HepG2 (cell line): ENCODE data around the gene CKAP2. TPM values are rescaled to one million over a fixed set of nuclear protein-coding genes. Genes with fewer than 3 reads are reported as not detected.

Experiments used
- BRCA1 ChIP-seq: sonication (generic); formaldehyde crosslinking; IDR thresholded peaks from 2 replicates; pipeline ENCODE4 v1.4.0; 2020; ENCODE audit warnings: missing genetic modification reagents
- CCAR2 ChIP-seq: fragments of 200-400 bp; formaldehyde crosslinking; optimal IDR thresholded peaks from 2 replicates; pipeline ENCODE3; 2018; ENCODE audit warnings: low read depth, mild to moderate bottlenecking, low read length, moderate library complexity
- FOXM1 ChIP-seq: sonication (generic); formaldehyde crosslinking; IDR thresholded peaks from 2 replicates; pipeline ENCODE4 v1.5.0; 2020; ENCODE audit warnings: missing genetic modification reagents
- HMG20B ChIP-seq: conservative IDR thresholded peaks from 2 replicates; pipeline ENCODE4 v1.6.1; 2016; ENCODE audit warnings: missing genetic modification reagents, missing compliant biosample characterization
- IRF2 ChIP-seq: IDR thresholded peaks from 2 replicates; pipeline ENCODE4 v1.6.1; 2018; ENCODE audit warnings: missing genetic modification reagents, missing compliant biosample characterization
- NFYB ChIP-seq: sonication (generic); formaldehyde crosslinking; IDR thresholded peaks from 2 replicates; pipeline ENCODE4 v1.4.0; 2020; ENCODE audit warnings: missing genetic modification reagents
- NR2F1 ChIP-seq, 2 experiments: fragments of 450-650 bp in 1 of 2; formaldehyde crosslinking in 1 of 2; IDR thresholded peaks; 2 replicates each; pipeline versions ENCODE4 v1.5.0 to v1.6.1; 2016 to 2020; ENCODE audit warnings: mild to moderate bottlenecking in 1 of 2, missing compliant biosample characterization in 1 of 2, missing genetic modification reagents in 1 of 2, moderate library complexity in 1 of 2
- NR2F2 ChIP-seq: IDR thresholded peaks from 2 replicates; pipeline ENCODE4 v1.6.1; 2012; ENCODE audit warnings: low read depth, inconsistent platforms, borderline replicate concordance
- POLR2A ChIP-seq, 2 experiments: IDR thresholded peaks; 2 replicates each; pipeline ENCODE4 v1.6.1; 2011; ENCODE audit warnings: low read depth in 2 of 2, low read length in 2 of 2, mild to moderate bottlenecking in 1 of 2, moderate library complexity in 1 of 2; ENCODE audit not compliant: insufficient read depth in 1 of 2
- SMC3 ChIP-seq: IDR thresholded peaks from 2 replicates; pipeline ENCODE4 v1.6.1; 2011; ENCODE audit warnings: low read length, improper control_type of control experiment
- SP2 ChIP-seq: sonication (generic); formaldehyde crosslinking; IDR thresholded peaks from 2 replicates; pipeline ENCODE4 v1.5.1; 2020; ENCODE audit warnings: mild to moderate bottlenecking, missing genetic modification reagents
- SUZ12 ChIP-seq: fragments of 150-350 bp; IDR thresholded peaks from 2 replicates; pipeline ENCODE4 v1.6.1; 2014; ENCODE audit warnings: low read depth, low read length
- ZNF24 ChIP-seq: fragments of 450-650 bp; IDR thresholded peaks from 2 replicates; pipeline ENCODE4 v1.6.1; 2017; ENCODE audit warnings: antibody characterized with exemption, mild to moderate bottlenecking
- ZNF558 ChIP-seq: sonication (generic); formaldehyde crosslinking; IDR thresholded peaks from 2 replicates; pipeline ENCODE4 v1.9.0; 2022; ENCODE audit warnings: mild to moderate bottlenecking, missing genetic modification reagents, borderline replicate concordance
- ZNF563 ChIP-seq: sonication (generic); formaldehyde crosslinking; IDR thresholded peaks from 2 replicates; pipeline ENCODE4 v1.8.0; 2022; ENCODE audit warnings: mild to moderate bottlenecking, moderate library complexity, missing genetic modification reagents
- ZNF841 ChIP-seq: sonication (generic); formaldehyde crosslinking; IDR thresholded peaks from 2 replicates; pipeline ENCODE4 v1.8.1; 2023; ENCODE audit warnings: missing genetic modification reagents, borderline replicate concordance
- ZNF891 ChIP-seq: sonication (generic); formaldehyde crosslinking; IDR thresholded peaks from 2 replicates; pipeline ENCODE4 v1.5.0; 2020; ENCODE audit warnings: mild to moderate bottlenecking, missing genetic modification reagents
- polyA plus RNA-seq, 8 experiments: library from polyadenylated mRNA; depleted of rRNA in 3 of 8; stranded (reverse) in 7 of 8; unstranded in 1 of 8; fragments of >200 nt; fragmentation: Illumina TruSeq in 4 of 8; extraction: Trizol in 4 of 8; gene quantifications; 2 replicates each; pipeline versions ENCODE4 v1.2.1 to v1.2.3, GENCODE V29; 2011 to 2016; ENCODE audit warnings: low read depth in 4 of 8, missing spikeins in 1 of 8, mixed read lengths in 1 of 8; ENCODE audit not compliant: insufficient read depth in 1 of 8
- total RNA-seq, 5 experiments: library from RNA; depleted of rRNA; stranded (reverse); fragments of >200 nt; fragmentation: Illumina TruSeq; extraction: Trizol; gene quantifications; 2 replicates each; pipeline ENCODE4 v1.2.3, GENCODE V29; 2016; ENCODE audit warnings: low read depth in 1 of 5
- TF ChIP-seq, protein P1 (sequence below): IDR thresholded peaks from 2 replicates; pipeline ENCODE4 v1.6.1; 2016; ENCODE audit warnings: low read depth, missing genetic modification reagents, missing compliant biosample characterization
- TF ChIP-seq, protein P2 (sequence below): IDR thresholded peaks from 2 replicates; pipeline ENCODE4 v1.6.1; 2016; ENCODE audit warnings: low read depth, borderline replicate concordance
- TF ChIP-seq, protein P3 (sequence below): sonication (generic); formaldehyde crosslinking; IDR thresholded peaks from 2 replicates; pipeline ENCODE4 v1.8.0; 2023; ENCODE audit warnings: mild to moderate bottlenecking, missing genetic modification reagents
- TF ChIP-seq, protein P4 (sequence below): sonication (generic); formaldehyde crosslinking; IDR thresholded peaks from 2 replicates; pipeline ENCODE4 v1.8.0; 2022; ENCODE audit warnings: mild to moderate bottlenecking, missing genetic modification reagents, moderate library complexity
- TF ChIP-seq, protein P5 (sequence below): sonication (generic); formaldehyde crosslinking; conservative IDR thresholded peaks from 2 replicates; pipeline ENCODE4 v1.4.0; 2020; ENCODE audit warnings: missing genetic modification reagents

Gene CKAP2
- total and polyA plus RNA-seq, 2 of the 13 experiments (the other 11 are each of a cell fraction or from before 2014, with no cell fraction given): 6.7 to 40.3 TPM

DNA sequence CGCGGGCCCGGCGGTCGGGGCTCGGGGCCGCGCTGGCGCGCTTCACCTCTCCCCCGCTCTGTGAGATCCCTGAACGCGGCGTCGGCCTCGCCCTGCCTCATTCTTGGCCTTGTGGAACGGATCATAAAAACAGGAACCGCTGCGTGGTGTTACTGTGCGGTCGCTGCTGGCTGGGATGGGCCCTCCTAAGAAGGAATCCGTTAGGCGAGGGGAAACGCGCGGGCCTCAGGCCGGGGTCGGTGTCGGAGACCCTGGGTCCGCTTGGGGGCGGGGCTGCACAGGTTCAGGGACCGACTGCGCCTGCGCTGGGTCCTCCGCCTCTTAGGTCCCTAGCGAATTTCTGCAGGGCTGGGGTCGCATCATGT is 381 bp downstream of the CKAP2 start (continued):
- TF ChIP-seq, protein P1, sequence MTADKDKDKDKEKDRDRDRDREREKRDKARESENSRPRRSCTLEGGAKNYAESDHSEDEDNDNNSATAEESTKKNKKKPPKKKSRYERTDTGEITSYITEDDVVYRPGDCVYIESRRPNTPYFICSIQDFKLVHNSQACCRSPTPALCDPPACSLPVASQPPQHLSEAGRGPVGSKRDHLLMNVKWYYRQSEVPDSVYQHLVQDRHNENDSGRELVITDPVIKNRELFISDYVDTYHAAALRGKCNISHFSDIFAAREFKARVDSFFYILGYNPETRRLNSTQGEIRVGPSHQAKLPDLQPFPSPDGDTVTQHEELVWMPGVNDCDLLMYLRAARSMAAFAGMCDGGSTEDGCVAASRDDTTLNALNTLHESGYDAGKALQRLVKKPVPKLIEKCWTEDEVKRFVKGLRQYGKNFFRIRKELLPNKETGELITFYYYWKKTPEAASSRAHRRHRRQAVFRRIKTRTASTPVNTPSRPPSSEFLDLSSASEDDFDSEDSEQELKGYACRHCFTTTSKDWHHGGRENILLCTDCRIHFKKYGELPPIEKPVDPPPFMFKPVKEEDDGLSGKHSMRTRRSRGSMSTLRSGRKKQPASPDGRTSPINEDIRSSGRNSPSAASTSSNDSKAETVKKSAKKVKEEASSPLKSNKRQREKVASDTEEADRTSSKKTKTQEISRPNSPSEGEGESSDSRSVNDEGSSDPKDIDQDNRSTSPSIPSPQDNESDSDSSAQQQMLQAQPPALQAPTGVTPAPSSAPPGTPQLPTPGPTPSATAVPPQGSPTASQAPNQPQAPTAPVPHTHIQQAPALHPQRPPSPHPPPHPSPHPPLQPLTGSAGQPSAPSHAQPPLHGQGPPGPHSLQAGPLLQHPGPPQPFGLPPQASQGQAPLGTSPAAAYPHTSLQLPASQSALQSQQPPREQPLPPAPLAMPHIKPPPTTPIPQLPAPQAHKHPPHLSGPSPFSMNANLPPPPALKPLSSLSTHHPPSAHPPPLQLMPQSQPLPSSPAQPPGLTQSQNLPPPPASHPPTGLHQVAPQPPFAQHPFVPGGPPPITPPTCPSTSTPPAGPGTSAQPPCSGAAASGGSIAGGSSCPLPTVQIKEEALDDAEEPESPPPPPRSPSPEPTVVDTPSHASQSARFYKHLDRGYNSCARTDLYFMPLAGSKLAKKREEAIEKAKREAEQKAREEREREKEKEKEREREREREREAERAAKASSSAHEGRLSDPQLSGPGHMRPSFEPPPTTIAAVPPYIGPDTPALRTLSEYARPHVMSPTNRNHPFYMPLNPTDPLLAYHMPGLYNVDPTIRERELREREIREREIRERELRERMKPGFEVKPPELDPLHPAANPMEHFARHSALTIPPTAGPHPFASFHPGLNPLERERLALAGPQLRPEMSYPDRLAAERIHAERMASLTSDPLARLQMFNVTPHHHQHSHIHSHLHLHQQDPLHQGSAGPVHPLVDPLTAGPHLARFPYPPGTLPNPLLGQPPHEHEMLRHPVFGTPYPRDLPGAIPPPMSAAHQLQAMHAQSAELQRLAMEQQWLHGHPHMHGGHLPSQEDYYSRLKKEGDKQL: no peak
- TF ChIP-seq NR2F2: peak; percentile 26; the same call in 1 of the 2 replicates
- TF ChIP-seq NR2F1 (CRISPR knock-in tag; IDR thresholded peaks at IDR 0.05): 0 out of 4 replicates have a peak, but pooled peaks of 1 of the 2 experiments have one; percentile 17
- no peak for TF ChIP-seq NFYB
- TF ChIP-seq SMC3: no peak
- TF ChIP-seq, protein P2, sequence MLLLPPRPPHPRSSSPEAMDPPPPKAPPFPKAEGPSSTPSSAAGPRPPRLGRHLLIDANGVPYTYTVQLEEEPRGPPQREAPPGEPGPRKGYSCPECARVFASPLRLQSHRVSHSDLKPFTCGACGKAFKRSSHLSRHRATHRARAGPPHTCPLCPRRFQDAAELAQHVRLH (CRISPR knock-in tag): no peak; the same call in 1 of the 2 replicates
- no peak for TF ChIP-seq POLR2A (IDR thresholded peaks at IDR 0.05; ENCODE audit: insufficient read depth in 1 of 2, low read depth in 2 of 2, low read length in 2 of 2)
- TF ChIP-seq HMG20B (CRISPR knock-in tag): no peak
- TF ChIP-seq, protein P3, sequence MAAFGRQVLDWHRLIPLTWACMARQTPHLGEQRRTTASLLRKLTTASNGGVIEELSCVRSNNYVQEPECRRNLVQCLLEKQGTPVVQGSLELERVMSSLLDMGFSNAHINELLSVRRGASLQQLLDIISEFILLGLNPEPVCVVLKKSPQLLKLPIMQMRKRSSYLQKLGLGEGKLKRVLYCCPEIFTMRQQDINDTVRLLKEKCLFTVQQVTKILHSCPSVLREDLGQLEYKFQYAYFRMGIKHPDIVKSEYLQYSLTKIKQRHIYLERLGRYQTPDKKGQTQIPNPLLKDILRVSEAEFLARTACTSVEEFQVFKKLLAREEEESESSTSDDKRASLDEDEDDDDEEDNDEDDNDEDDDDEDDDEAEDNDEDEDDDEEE (CRISPR knock-in tag): no peak; the same call in 1 of the 2 replicates
- TF ChIP-seq ZNF841 (CRISPR knock-in tag): no peak
- no peak for TF ChIP-seq FOXM1 (CRISPR knock-in tag)
- no peak for TF ChIP-seq SUZ12
- TF ChIP-seq, protein P4, sequence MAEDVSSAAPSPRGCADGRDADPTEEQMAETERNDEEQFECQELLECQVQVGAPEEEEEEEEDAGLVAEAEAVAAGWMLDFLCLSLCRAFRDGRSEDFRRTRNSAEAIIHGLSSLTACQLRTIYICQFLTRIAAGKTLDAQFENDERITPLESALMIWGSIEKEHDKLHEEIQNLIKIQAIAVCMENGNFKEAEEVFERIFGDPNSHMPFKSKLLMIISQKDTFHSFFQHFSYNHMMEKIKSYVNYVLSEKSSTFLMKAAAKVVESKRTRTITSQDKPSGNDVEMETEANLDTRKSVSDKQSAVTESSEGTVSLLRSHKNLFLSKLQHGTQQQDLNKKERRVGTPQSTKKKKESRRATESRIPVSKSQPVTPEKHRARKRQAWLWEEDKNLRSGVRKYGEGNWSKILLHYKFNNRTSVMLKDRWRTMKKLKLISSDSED: 0 out of 2 replicates have a peak, but pooled peaks have one; percentile 81
- TF ChIP-seq ZNF24: no peak
- peak; percentile 83; the same call in 1 of the 2 replicates for TF ChIP-seq ZNF563 (CRISPR knock-in tag)
- no peak for TF ChIP-seq CCAR2
- TF ChIP-seq, protein P5, sequence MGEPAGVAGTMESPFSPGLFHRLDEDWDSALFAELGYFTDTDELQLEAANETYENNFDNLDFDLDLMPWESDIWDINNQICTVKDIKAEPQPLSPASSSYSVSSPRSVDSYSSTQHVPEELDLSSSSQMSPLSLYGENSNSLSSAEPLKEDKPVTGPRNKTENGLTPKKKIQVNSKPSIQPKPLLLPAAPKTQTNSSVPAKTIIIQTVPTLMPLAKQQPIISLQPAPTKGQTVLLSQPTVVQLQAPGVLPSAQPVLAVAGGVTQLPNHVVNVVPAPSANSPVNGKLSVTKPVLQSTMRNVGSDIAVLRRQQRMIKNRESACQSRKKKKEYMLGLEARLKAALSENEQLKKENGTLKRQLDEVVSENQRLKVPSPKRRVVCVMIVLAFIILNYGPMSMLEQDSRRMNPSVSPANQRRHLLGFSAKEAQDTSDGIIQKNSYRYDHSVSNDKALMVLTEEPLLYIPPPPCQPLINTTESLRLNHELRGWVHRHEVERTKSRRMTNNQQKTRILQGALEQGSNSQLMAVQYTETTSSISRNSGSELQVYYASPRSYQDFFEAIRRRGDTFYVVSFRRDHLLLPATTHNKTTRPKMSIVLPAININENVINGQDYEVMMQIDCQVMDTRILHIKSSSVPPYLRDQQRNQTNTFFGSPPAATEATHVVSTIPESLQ (CRISPR knock-in tag): 0 out of 2 replicates have a peak, but pooled peaks have one; percentile 41
- TF ChIP-seq IRF2 (CRISPR knock-in tag): no peak
- TF ChIP-seq ZNF558 (CRISPR knock-in tag): no peak
- TF ChIP-seq SP2 (CRISPR knock-in tag): no peak
- TF ChIP-seq ZNF891 (CRISPR knock-in tag): no peak
- TF ChIP-seq BRCA1 (CRISPR knock-in tag): no peak
